ENCODE data around the gene CCDC110. TPM values are rescaled to one million over a fixed set of nuclear protein-coding genes. Genes with fewer than 3 reads are reported as not detected.

CCDC110 gene
- total and polyA plus RNA-seq, 8 donors, result 1.3 to 3.5 (median 2.8) TPM

DNA sequence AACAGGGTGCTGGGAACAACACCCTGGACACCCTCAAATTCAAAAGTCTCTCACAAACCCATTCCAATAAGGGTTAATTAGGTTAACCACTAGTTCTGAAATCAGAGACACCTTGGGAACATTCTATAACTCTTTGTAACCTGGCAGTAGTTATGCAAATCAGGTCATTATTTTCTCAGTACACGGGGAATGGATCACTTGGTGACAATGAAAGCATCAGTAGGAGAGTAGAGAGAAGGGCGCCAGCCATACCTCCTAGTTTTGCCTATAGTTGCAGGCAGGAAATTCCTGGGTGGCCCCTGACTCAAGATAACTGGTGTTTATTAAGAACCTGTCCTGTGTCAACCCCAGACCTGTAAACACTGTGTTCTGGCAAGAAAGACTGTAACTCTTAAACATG lies 2.5 kb downstream of the CCDC110 start:
- Histone ChIP-seq H3K27me3 (peaks cover 0 to 43% of the 10 kb centered on the region in 2 donors), H3K36me3 (no peaks in the 10 kb centered on the region), H3K27ac (no peak overlapping the region), H3K4me3 (no peak overlapping the region), H3K4me1 (peaks cover 0 to 6% of the 10 kb centered on the region in 2 donors), H3K9me3 (no peaks in the 10 kb centered on the region)
- intact Hi-C loops (cut with DNase I), result no loop called here
- no peak for DNase-seq
- TF ChIP-seq, protein P1, sequence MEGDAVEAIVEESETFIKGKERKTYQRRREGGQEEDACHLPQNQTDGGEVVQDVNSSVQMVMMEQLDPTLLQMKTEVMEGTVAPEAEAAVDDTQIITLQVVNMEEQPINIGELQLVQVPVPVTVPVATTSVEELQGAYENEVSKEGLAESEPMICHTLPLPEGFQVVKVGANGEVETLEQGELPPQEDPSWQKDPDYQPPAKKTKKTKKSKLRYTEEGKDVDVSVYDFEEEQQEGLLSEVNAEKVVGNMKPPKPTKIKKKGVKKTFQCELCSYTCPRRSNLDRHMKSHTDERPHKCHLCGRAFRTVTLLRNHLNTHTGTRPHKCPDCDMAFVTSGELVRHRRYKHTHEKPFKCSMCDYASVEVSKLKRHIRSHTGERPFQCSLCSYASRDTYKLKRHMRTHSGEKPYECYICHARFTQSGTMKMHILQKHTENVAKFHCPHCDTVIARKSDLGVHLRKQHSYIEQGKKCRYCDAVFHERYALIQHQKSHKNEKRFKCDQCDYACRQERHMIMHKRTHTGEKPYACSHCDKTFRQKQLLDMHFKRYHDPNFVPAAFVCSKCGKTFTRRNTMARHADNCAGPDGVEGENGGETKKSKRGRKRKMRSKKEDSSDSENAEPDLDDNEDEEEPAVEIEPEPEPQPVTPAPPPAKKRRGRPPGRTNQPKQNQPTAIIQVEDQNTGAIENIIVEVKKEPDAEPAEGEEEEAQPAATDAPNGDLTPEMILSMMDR (IDR thresholded peaks at IDR 0.05), result no peak
- no peak for ATAC-seq

DNA sequence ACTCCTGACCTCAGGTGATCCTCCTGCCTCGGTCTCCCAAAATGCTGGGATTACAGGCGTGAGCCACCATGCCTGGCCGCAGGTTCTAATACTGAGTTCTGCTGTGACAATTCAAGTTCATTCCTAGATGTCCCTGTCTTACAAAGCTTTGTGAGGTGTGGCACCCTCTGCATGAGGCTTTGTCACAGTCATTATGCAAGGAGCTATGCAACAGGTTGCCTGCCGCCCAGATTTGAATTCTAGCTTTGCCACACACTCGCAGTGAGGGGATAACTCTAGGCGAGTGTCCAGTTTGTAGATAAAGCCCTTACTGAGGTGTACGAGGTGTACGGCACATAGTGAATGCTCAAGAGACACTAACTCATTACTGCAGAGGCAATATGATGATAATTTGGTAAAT lies 3.5 kb downstream of the CCDC110 start:
- Histone ChIP-seq H3K27me3 (peaks cover 0 to 38% of the 10 kb centered on the region in 2 donors), H3K27ac (no peak overlapping the region), H3K4me1 (peaks cover 0 to 6% of the 10 kb centered on the region in 2 donors), H3K4me3 (no peak overlapping the region), H3K9me3 (no peaks in the 10 kb centered on the region), H3K36me3 (no peaks in the 10 kb centered on the region)
- no peak for DNase-seq
- TF ChIP-seq, protein P1 (IDR thresholded peaks at IDR 0.05), result no peak
- intact Hi-C loops (cut with DNase I), result no loop called here
- ATAC-seq, result no peak

DNA sequence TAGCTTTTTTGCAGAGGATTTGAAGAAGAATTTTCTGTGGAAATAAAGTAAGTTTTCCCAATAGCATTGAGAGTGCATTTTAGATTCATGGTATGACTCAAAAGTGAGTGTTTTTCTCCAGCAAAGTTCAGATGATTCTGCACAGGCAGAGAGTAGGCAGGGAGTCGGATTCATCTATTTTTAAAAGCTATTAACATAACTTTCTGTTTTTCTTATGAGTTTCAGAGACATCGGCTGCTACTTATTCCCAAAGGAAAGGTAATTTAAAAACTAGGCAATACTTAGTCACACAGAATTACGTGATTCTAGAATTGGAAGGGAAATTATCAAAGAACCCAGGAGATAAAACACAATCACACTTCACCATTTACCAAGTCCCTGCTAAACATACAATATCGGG lies 4.4 kb downstream of the CCDC110 start:
- Histone ChIP-seq H3K4me1 (peaks cover 0 to 4% of the 10 kb centered on the region in 2 donors), H3K27ac (no peak overlapping the region), H3K4me3 (no peak overlapping the region), H3K36me3 (no peaks in the 10 kb centered on the region), H3K27me3 (peaks cover 0 to 29% of the 10 kb centered on the region in 2 donors), H3K9me3 (no peaks in the 10 kb centered on the region)
- DNase-seq (no peak), ATAC-seq (no peak)
- TF ChIP-seq, protein P1 (IDR thresholded peaks at IDR 0.05), result no peak
- intact Hi-C loops (cut with DNase I), result no loop called here

DNA sequence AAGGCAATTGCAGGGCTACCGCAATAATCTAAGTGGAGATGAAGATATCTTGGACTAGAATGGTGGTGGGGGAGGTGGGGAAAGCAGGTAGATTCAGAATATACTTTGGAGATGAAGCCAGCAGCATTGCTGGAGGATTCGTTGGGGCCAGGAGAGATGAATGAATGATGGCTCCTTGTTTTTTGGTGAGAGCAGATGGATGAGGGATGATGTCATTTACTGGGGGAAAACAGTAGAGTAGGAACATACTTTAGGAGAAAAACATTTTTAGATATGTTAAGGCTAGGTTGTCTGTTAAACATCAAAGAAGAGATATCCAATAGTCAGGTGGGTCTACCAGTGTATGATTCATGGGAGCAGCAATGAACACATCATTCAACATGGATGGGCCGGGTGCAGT lies 5.8 kb downstream of the CCDC110 start:
- no peak overlapping the region for H3K27ac ChIP-seq
- ATAC-seq (no peak), DNase-seq (no peak)
- H3K9me3 ChIP-seq, result no peaks in the 10 kb centered on the region
- H3K27me3 ChIP-seq, result peaks cover 0 to 18% of the 10 kb centered on the region in 2 donors
- intact Hi-C loops (cut with DNase I), result no loop called here
- no peak overlapping the region for H3K4me3 ChIP-seq
- H3K36me3 ChIP-seq, result no peaks in the 10 kb centered on the region
- no peaks in the 10 kb centered on the region for H3K4me1 ChIP-seq
- TF ChIP-seq, protein P1 (IDR thresholded peaks at IDR 0.05), result no peak

DNA sequence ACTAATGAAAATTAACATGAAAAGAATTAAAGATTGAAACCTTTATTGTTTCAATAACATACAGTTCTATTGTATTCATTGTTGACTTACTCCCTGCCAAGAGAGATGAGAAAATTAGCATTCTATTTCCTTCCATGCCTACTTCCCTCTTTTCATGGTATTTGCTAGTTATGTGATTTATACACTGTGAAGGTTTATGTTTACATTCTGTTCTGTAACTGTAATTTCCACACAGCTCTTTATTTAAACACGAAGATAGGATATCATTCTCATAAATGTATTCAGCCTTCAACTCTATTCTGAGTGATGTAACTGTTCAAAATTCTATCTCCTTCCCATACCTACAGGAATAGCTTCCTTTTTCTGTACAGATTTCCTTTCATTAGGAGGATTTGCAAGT lies 6.6 kb downstream of the CCDC110 start:
- H3K27ac ChIP-seq, result no peak overlapping the region
- H3K4me1 ChIP-seq, result no peaks in the 10 kb centered on the region
- no peaks in the 10 kb centered on the region for H3K36me3 ChIP-seq
- peaks cover 0 to 9% of the 10 kb centered on the region in 2 donors for H3K27me3 ChIP-seq
- ATAC-seq (no peak), DNase-seq (no peak)
- intact Hi-C loops (cut with DNase I), result no loop called here
- no peaks in the 10 kb centered on the region for H3K9me3 ChIP-seq
- no peak overlapping the region for H3K4me3 ChIP-seq
- TF ChIP-seq, protein P1 (IDR thresholded peaks at IDR 0.05), result no peak

All from left lung (tissue), 10 donors.